Mesendoderm (in vitro differentiated cells): ENCODE results near the gene NISCH.

Source experiments
- DNase-seq: peaks from one replicate; pipeline ENCODE4 v3.0.0; 2013
- H2AK5ac ChIP-seq: 2 replicates; pipeline ENCODE4 v1.6.1; 2013; ENCODE audit warnings: low read length, inconsistent platforms
- H2BK120ac ChIP-seq: 2 replicates; pipeline ENCODE4 v1.6.1; 2013; ENCODE audit warnings: low read depth, mild to moderate bottlenecking, low read length, moderate library complexity, mixed read lengths
- H2BK15ac ChIP-seq: replicated peaks from 2 replicates; pipeline ENCODE4 v1.6.1; 2013; ENCODE audit warnings: low read depth, mild to moderate bottlenecking, moderate library complexity
- H2BK5ac ChIP-seq: 2 replicates; pipeline ENCODE4 v1.6.1; 2013; ENCODE audit warnings: low read length, inconsistent platforms
- H3K18ac ChIP-seq: 2 replicates; pipeline ENCODE4 v1.6.1; 2013; ENCODE audit warnings: mild to moderate bottlenecking, low read length, mixed read lengths
- H3K23ac ChIP-seq: one replicate; pipeline ENCODE4 v1.6.1; 2013; ENCODE audit warnings: low read length
- H3K27ac ChIP-seq: 2 replicates; pipeline ENCODE4 v1.5.1; 2013; ENCODE audit warnings: low read depth, mild to moderate bottlenecking, inconsistent platforms, low read length, moderate library complexity
- H3K27me3 ChIP-seq: 2 replicates; pipeline ENCODE4 v1.6.1; 2013; ENCODE audit warnings: low read length, control low read depth, mild to moderate bottlenecking, inconsistent platforms; ENCODE audit not compliant: insufficient read depth, poor library complexity
- H3K36me3 ChIP-seq: 2 replicates; pipeline ENCODE4 v1.6.1; 2013; ENCODE audit warnings: low read length, inconsistent platforms; ENCODE audit not compliant: control insufficient read depth, insufficient read depth
- H3K4ac ChIP-seq: one replicate; pipeline ENCODE4 v1.6.1; 2013; ENCODE audit warnings: low read depth, mild to moderate bottlenecking, low read length, moderate library complexity
- H3K4me1 ChIP-seq: 2 replicates; pipeline ENCODE4 v1.6.1; 2013; ENCODE audit warnings: low read depth, low read length, inconsistent platforms; ENCODE audit not compliant: control insufficient read depth
- H3K4me2 ChIP-seq: 2 replicates; pipeline ENCODE4 v1.6.1; 2013; ENCODE audit warnings: low read length
- H3K4me3 ChIP-seq: 2 replicates; pipeline ENCODE4 v1.5.1; 2013; ENCODE audit warnings: mild to moderate bottlenecking, low read length
- H3K56ac ChIP-seq: one replicate; pipeline ENCODE4 v1.6.1; 2013; ENCODE audit warnings: low read length
- H3K79me1 ChIP-seq: 2 replicates; pipeline ENCODE4 v1.6.1; 2013; ENCODE audit warnings: low read length, inconsistent platforms
- H3K79me2 ChIP-seq: 2 replicates; pipeline ENCODE4 v1.6.1; 2013; ENCODE audit warnings: mild to moderate bottlenecking, low read length; ENCODE audit not compliant: control insufficient read depth, insufficient read depth
- H3K9ac ChIP-seq: 2 replicates; pipeline ENCODE4 v1.6.1; 2013; ENCODE audit warnings: low read length, inconsistent platforms
- H4K5ac ChIP-seq: one replicate; pipeline ENCODE4 v1.6.1; 2013; ENCODE audit warnings: low read length
- H4K8ac ChIP-seq: one replicate; pipeline ENCODE4 v1.6.1; 2013; ENCODE audit warnings: low read depth, mild to moderate bottlenecking, control low read depth, low read length, moderate library complexity
- WGBS: extraction: QIAGEN DNeasy Blood & Tissue Kit; methylation state at CpG from one replicate; pipeline ENCODE4 v1.1.7; 2013; ENCODE audit warnings: low lambda C conversion rate, missing lambda C conversion rate; ENCODE audit not compliant: insufficient coverage; ENCODE audit errors: extremely low coverage; 5-methylcytosine and 5-hydroxymethylcytosine counted together

NISCH gene

GRCh38 chr3:52483577-52484381 is 28.4 kb downstream of the NISCH start:
- H3K4me1 ChIP-seq, result no peaks in the 10 kb centered on the region
- no peaks in the 10 kb centered on the region for H3K79me1 ChIP-seq
- H3K79me2 ChIP-seq, result no peaks in the 10 kb centered on the region
- no peak for DNase-seq
- no peak overlapping the region for H3K4me3 ChIP-seq
- no peak overlapping the region for H2BK15ac ChIP-seq
- no peak overlapping the region for H3K4ac ChIP-seq
- H2BK120ac ChIP-seq, result no peak overlapping the region
- no peak overlapping the region for H2AK5ac ChIP-seq
- no peak overlapping the region for H3K56ac ChIP-seq
- no CpG with 5 or more reads among the region's 13 CpGs for WGBS
- H4K5ac ChIP-seq, result no peak overlapping the region
- no peak overlapping the region for H4K8ac ChIP-seq
- no peak overlapping the region for H3K4me2 ChIP-seq
- peaks cover 13% of the 10 kb centered on the region for H3K36me3 ChIP-seq
- H3K27me3 ChIP-seq, result no peaks in the 10 kb centered on the region
- H2BK5ac ChIP-seq, result no peak overlapping the region
- no peak overlapping the region for H3K18ac ChIP-seq
- H3K9ac ChIP-seq, result no peak overlapping the region
- no peak overlapping the region for H3K27ac ChIP-seq
- H3K23ac ChIP-seq, result no peak overlapping the region

GRCh38 chr3:52484680-52485461 is 29.5 kb downstream of the NISCH start:
- no CpG with 5 or more reads among the region's 10 CpGs for WGBS
- Histone ChIP-seq H2BK120ac (no peak overlapping the region), H2BK5ac (no peak overlapping the region), H3K36me3 (peaks cover 14% of the 10 kb centered on the region), H3K79me1 (no peaks in the 10 kb centered on the region), H3K4ac (no peak overlapping the region), H3K4me3 (no peak overlapping the region), H2BK15ac (no peak overlapping the region), H3K4me2 (no peak overlapping the region), H3K27ac (no peak overlapping the region), H2AK5ac (no peak overlapping the region), H4K8ac (no peak overlapping the region), H3K4me1 (no peaks in the 10 kb centered on the region), H3K79me2 (no peaks in the 10 kb centered on the region), H3K18ac (no peak overlapping the region), H3K9ac (no peak overlapping the region), H4K5ac (no peak overlapping the region), H3K56ac (no peak overlapping the region), H3K23ac (no peak overlapping the region), H3K27me3 (no peaks in the 10 kb centered on the region)
- DNase-seq, result no peak

GRCh38 chr3:52487050-52487787 is 31.8 kb downstream of the NISCH start:
- Histone ChIP-seq H3K27ac (no peak overlapping the region), H3K4me1 (no peaks in the 10 kb centered on the region), H3K4ac (no peak overlapping the region), H3K36me3 (peaks cover 15% of the 10 kb centered on the region), H3K4me3 (no peak overlapping the region), H2BK15ac (no peak overlapping the region), H3K56ac (no peak overlapping the region), H2BK120ac (no peak overlapping the region), H3K79me1 (no peaks in the 10 kb centered on the region), H3K9ac (no peak overlapping the region), H2AK5ac (no peak overlapping the region), H3K27me3 (no peaks in the 10 kb centered on the region), H2BK5ac (no peak overlapping the region), H4K5ac (no peak overlapping the region), H3K4me2 (no peak overlapping the region), H4K8ac (no peak overlapping the region), H3K18ac (no peak overlapping the region), H3K23ac (no peak overlapping the region), H3K79me2 (no peaks in the 10 kb centered on the region)
- WGBS, result no CpG with 5 or more reads among the region's 31 CpGs
- DNase-seq, result no peak

- Histone ChIP-seq H2BK15ac (no peak overlapping the region), H2BK120ac (no peak overlapping the region), H3K27ac (no peak overlapping the region), H3K4me2 (no peak overlapping the region), H3K4me3 (no peak overlapping the region), H3K18ac (no peak overlapping the region), H3K56ac (no peak overlapping the region), H3K36me3 (peaks cover 13% of the 10 kb centered on the region), H4K8ac (no peak overlapping the region), H3K79me2 (no peaks in the 10 kb centered on the region), H2BK5ac (no peak overlapping the region), H3K23ac (no peak overlapping the region), H3K79me1 (no peaks in the 10 kb centered on the region), H3K27me3 (no peaks in the 10 kb centered on the region), H4K5ac (no peak overlapping the region), H3K4ac (no peak overlapping the region), H3K4me1 (no peaks in the 10 kb centered on the region), H3K9ac (no peak overlapping the region), H2AK5ac (no peak overlapping the region)
- DNase-seq, result no peak
- no CpG with 5 or more reads among the region's 59 CpGs for WGBS
Measured at GRCh38 chr3:52487788-52488691, 32.6 kb downstream of the NISCH start.

GRCh38 chr3:52488746-52489145 is 33.3 kb downstream of the NISCH start:
- Histone ChIP-seq H2AK5ac (no peak overlapping the region), H3K4ac (no peak overlapping the region), H3K4me2 (no peak overlapping the region), H3K23ac (no peak overlapping the region), H2BK15ac (no peak overlapping the region), H2BK5ac (no peak overlapping the region), H3K56ac (no peak overlapping the region), H3K79me1 (no peaks in the 10 kb centered on the region), H3K79me2 (no peaks in the 10 kb centered on the region), H4K5ac (no peak overlapping the region), H3K9ac (no peak overlapping the region), H3K4me3 (no peak overlapping the region), H3K4me1 (no peaks in the 10 kb centered on the region), H3K36me3 (peaks cover 13% of the 10 kb centered on the region), H3K27me3 (no peaks in the 10 kb centered on the region), H2BK120ac (no peak overlapping the region), H3K18ac (no peak overlapping the region), H3K27ac (no peak overlapping the region), H4K8ac (no peak overlapping the region)
- no peak for DNase-seq
- no CpG with 5 or more reads among the region's 3 CpGs for WGBS
